Measurements from ENCODE around the gene GALNT17.
A peak's percentile ranks its signal among the peaks of the same experiment; 100 is the strongest.

GALNT17 gene

GRCh38 chr7:71285571-71286145 is 153.7 kb downstream of the GALNT17 start:
- peak overlapping the region; percentile 2 for H3K4me3 ChIP-seq
- TF ChIP-seq EZH2 (IDR thresholded peaks at IDR 0.05) (no peak), POLR2AphosphoS5 (IDR thresholded peaks at IDR 0.05; ENCODE audit: borderline replicate concordance, low read depth, low read length) (no peak), FOXP2 (optimal IDR thresholded peaks at IDR 0.05; ENCODE audit: control extremely low read depth, extremely low read length, insufficient read depth) (no peak)
- H3K27ac ChIP-seq, result peak overlapping the region; percentile 86
- no peaks in the 10 kb centered on the region for H3K9me3 ChIP-seq (ENCODE audit: low read depth, low read length)
- H3K9ac ChIP-seq (ENCODE audit: insufficient read length), result no peak overlapping the region
- DNase-seq (ENCODE audit: low read depth, low spot score), result no peak
- H3K36me3 ChIP-seq (ENCODE audit: insufficient read depth, low read length), result no peaks in the 10 kb centered on the region

GRCh38 chr7:71286336-71286735 is 154.4 kb downstream of the GALNT17 start:
- no peaks in the 10 kb centered on the region for H3K36me3 ChIP-seq (ENCODE audit: insufficient read depth, low read length)
- DNase-seq (ENCODE audit: low read depth, low spot score), result no peak
- TF ChIP-seq FOXP2 (optimal IDR thresholded peaks at IDR 0.05; ENCODE audit: control extremely low read depth, extremely low read length, insufficient read depth), result no peak
- no peak for TF ChIP-seq EZH2 (IDR thresholded peaks at IDR 0.05)
- TF ChIP-seq POLR2AphosphoS5 (IDR thresholded peaks at IDR 0.05; ENCODE audit: borderline replicate concordance, low read depth, low read length), result no peak
- no peaks in the 10 kb centered on the region for H3K9me3 ChIP-seq (ENCODE audit: low read depth, low read length)
- no peak overlapping the region for H3K9ac ChIP-seq (ENCODE audit: insufficient read length)
- H3K4me3 ChIP-seq, result peak overlapping the region; percentile 2; the same call in 1 of the 2 replicates
- H3K27ac ChIP-seq, result peak overlapping the region; percentile 86

- TF ChIP-seq EZH2 (IDR thresholded peaks at IDR 0.05) (no peak), POLR2AphosphoS5 (IDR thresholded peaks at IDR 0.05; ENCODE audit: borderline replicate concordance, low read depth, low read length) (no peak), FOXP2 (optimal IDR thresholded peaks at IDR 0.05; ENCODE audit: control extremely low read depth, extremely low read length, insufficient read depth) (no peak)
- Histone ChIP-seq H3K36me3 (ENCODE audit: insufficient read depth, low read length) (no peaks in the 10 kb centered on the region), H3K4me3 (no peak overlapping the region), H3K9ac (ENCODE audit: insufficient read length) (no peak overlapping the region), H3K27ac (no peak overlapping the region), H3K9me3 (ENCODE audit: low read depth, low read length) (no peaks in the 10 kb centered on the region)
- no peak for DNase-seq (ENCODE audit: low read depth, low spot score)
Observed at GRCh38 chr7:71286924-71287323, 155.0 kb downstream of the GALNT17 start.

DNA sequence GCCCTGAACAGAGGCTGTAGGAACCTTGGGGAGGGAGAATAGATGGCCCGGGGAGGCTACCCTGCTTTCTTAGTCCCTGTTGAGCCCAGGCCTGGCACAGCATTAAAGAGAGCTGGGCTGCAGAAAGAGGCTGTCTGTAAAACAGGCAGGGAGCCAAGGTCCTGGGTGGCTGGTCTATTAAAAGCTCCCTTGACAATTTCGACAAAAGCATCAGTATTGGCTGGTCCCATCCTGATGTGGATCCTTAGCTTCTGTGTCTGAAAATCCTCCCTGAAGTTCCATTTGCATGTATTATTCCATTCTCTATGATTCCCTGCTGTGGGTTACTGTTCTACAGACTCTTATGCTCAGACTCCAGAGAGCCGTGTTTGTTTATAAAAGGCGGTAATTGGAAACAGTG is 158.5 kb downstream of the GALNT17 start:
- Histone ChIP-seq H3K9ac (ENCODE audit: insufficient read length) (no peak overlapping the region), H3K27ac (peak overlapping the region; percentile 44; the same call in 1 of the 2 replicates), H3K36me3 (ENCODE audit: insufficient read depth, low read length) (no peaks in the 10 kb centered on the region), H3K9me3 (ENCODE audit: low read depth, low read length) (no peaks in the 10 kb centered on the region), H3K4me3 (no peak overlapping the region)
- TF ChIP-seq FOXP2 (optimal IDR thresholded peaks at IDR 0.05; ENCODE audit: control extremely low read depth, extremely low read length, insufficient read depth) (no peak), POLR2AphosphoS5 (IDR thresholded peaks at IDR 0.05; ENCODE audit: borderline replicate concordance, low read depth, low read length) (no peak), EZH2 (IDR thresholded peaks at IDR 0.05) (no peak)
- no peak for DNase-seq (ENCODE audit: low read depth, low spot score)

GRCh38 chr7:71298378-71298777 is 166.4 kb downstream of the GALNT17 start:
- Histone ChIP-seq H3K9me3 (ENCODE audit: low read depth, low read length) (no peaks in the 10 kb centered on the region), H3K9ac (ENCODE audit: insufficient read length) (no peak overlapping the region), H3K4me3 (no peak overlapping the region), H3K36me3 (ENCODE audit: insufficient read depth, low read length) (no peaks in the 10 kb centered on the region), H3K27ac (no peak overlapping the region)
- no peak for TF ChIP-seq FOXP2 (optimal IDR thresholded peaks at IDR 0.05; ENCODE audit: control extremely low read depth, extremely low read length, insufficient read depth)
- no peak for TF ChIP-seq EZH2 (IDR thresholded peaks at IDR 0.05)
- no peak for DNase-seq (ENCODE audit: low read depth, low spot score)

DNA sequence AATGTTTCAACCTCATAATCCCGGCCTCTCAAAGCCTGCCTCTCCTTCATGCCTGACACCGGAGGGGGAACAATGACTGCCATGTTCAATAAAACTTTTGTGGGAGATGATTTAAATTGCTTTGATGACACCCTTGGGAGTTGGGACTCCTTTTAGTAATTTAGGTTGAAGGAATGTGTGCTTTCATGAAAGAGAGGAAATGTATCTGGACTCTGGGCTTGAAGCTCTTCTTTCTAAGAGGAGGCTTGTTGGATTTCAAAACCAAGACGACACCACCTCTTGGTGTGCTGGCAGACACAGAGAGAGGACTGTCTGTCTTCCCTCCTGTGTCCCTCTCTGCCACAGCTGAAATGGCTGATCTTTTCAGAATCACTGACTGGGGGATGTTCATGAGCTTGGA is 168.1 kb downstream of the GALNT17 start:
- Histone ChIP-seq H3K27ac (peak overlapping the region; percentile 52), H3K9ac (ENCODE audit: insufficient read length) (no peak overlapping the region), H3K4me3 (peak overlapping the region; percentile 26; the same call in 1 of the 2 replicates), H3K9me3 (ENCODE audit: low read depth, low read length) (no peaks in the 10 kb centered on the region), H3K36me3 (ENCODE audit: insufficient read depth, low read length) (no peaks in the 10 kb centered on the region)
- DNase-seq (ENCODE audit: low read depth, low spot score), result no peak
- TF ChIP-seq POLR2AphosphoS5 (IDR thresholded peaks at IDR 0.05; ENCODE audit: borderline replicate concordance, low read depth, low read length), result no peak

DNA sequence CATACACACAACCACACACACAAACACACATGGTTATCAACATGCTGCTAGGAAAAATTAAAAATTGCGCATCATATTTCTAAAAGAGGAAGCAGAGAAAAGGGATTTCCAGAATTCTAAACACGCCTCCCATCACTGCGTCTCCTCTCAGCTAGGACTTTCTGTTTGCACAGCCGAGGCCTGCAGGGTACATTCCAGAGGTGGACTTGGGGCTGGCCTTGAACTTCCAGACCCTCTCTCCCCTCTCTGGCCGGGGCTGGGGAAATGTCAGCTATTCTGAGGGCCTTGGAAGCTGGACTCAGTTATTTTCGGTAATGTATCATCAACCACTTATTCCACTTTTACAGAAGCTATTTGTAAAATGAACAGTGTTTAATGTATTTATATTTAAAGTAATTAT is 168.7 kb downstream of the GALNT17 start:
- TF ChIP-seq FOXP2 (optimal IDR thresholded peaks at IDR 0.05; ENCODE audit: control extremely low read depth, extremely low read length, insufficient read depth) (no peak), POLR2AphosphoS5 (IDR thresholded peaks at IDR 0.05; ENCODE audit: borderline replicate concordance, low read depth, low read length) (no peak), EZH2 (IDR thresholded peaks at IDR 0.05) (no peak)
- H3K9me3 ChIP-seq (ENCODE audit: low read depth, low read length), result no peaks in the 10 kb centered on the region
- H3K27ac ChIP-seq, result peak overlapping the region; percentile 52
- no peak overlapping the region for H3K9ac ChIP-seq (ENCODE audit: insufficient read length)
- H3K4me3 ChIP-seq, result no peak overlapping the region; the same call in 1 of the 2 replicates
- DNase-seq (ENCODE audit: low read depth, low spot score), result no peak
- H3K36me3 ChIP-seq (ENCODE audit: insufficient read depth, low read length), result no peaks in the 10 kb centered on the region

DNA sequence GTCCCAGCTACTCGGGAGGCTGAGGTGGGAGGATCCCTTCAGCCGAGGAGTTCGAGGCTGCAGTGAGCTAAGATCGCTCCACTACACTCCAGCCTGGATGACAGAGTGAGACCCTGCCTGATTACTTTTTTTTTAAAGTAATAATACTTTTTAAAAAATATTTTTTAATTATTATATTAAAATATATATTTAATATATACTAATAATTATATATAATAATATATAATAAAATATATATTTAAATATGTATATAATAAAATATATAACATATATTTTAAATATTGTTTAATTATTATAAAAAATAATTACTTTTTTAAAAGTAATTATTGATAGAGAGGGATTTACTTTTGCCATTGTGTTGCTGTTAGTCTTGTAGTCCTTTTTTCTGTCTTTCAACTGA is 169.2 kb downstream of the GALNT17 start:
- DNase-seq (ENCODE audit: low read depth, low spot score), result no peak
- Histone ChIP-seq H3K9me3 (ENCODE audit: low read depth, low read length) (no peaks in the 10 kb centered on the region), H3K36me3 (ENCODE audit: insufficient read depth, low read length) (no peaks in the 10 kb centered on the region), H3K27ac (0 out of 2 replicates have a peak overlapping the region, but pooled peaks have one; percentile 52), H3K4me3 (no peak overlapping the region), H3K9ac (ENCODE audit: insufficient read length) (no peak overlapping the region)
- TF ChIP-seq POLR2AphosphoS5 (IDR thresholded peaks at IDR 0.05; ENCODE audit: borderline replicate concordance, low read depth, low read length) (no peak), EZH2 (IDR thresholded peaks at IDR 0.05) (no peak), FOXP2 (optimal IDR thresholded peaks at IDR 0.05; ENCODE audit: control extremely low read depth, extremely low read length, insufficient read depth) (no peak)

- Histone ChIP-seq H3K9ac (ENCODE audit: insufficient read length) (no peak overlapping the region), H3K36me3 (ENCODE audit: insufficient read depth, low read length) (no peaks in the 10 kb centered on the region), H3K27ac (peak overlapping the region; percentile 99), H3K9me3 (ENCODE audit: low read depth, low read length) (no peaks in the 10 kb centered on the region), H3K4me3 (peak overlapping the region; percentile 31)
- no peak for DNase-seq (ENCODE audit: low read depth, low spot score)
- TF ChIP-seq FOXP2 (optimal IDR thresholded peaks at IDR 0.05; ENCODE audit: control extremely low read depth, extremely low read length, insufficient read depth), result no peak
- no peak for TF ChIP-seq EZH2 (IDR thresholded peaks at IDR 0.05)
- no peak for TF ChIP-seq POLR2AphosphoS5 (IDR thresholded peaks at IDR 0.05; ENCODE audit: borderline replicate concordance, low read depth, low read length)
Observed at GRCh38 chr7:71303566-71303965, 171.6 kb downstream of the GALNT17 start.
